Activated CD8-positive, alpha-beta T cell treated with anti-CD3 and anti-CD28 coated beads, Interleukin-2, amount 10 ng/mL, durations not matched to agents 7 days and 5 days (primary cell): ENCODE measurements around the gene MSS51. TPM values are rescaled to one million over a fixed set of nuclear protein-coding genes. Genes with fewer than 3 reads are reported as not detected.

ENCODE experiments used
- ATAC-seq: fragments of 150-1000 bp; cut with Tn5 transposase; one replicate; pipeline ENCODE4 v1.10.0; 2021; ENCODE audit warnings: moderate library complexity
- CTCF ChIA-PET: fragments of 350-600 bp; sonication (Branson Sonifier 250); formaldehyde crosslinking; loops from one replicate; lab custom pipeline; 2021; ENCODE audit warnings: antibody characterized with exemption; lab: Charles Lee
- POLR2A ChIA-PET: fragments of 350-600 bp; sonication (Branson Sonifier 250); formaldehyde crosslinking; loops from one replicate; lab custom pipeline; 2021; ENCODE audit warnings: antibody characterized with exemption; lab: Charles Lee
- DNase-seq: peaks from one replicate; pipeline ENCODE4 v3.0.0-alpha.2; 2020
- H3K27ac Mint-ChIP-seq: one replicate; pipeline ENCODE4 v1.8.0; 2021; ENCODE audit warnings: mild to moderate bottlenecking, mixed read lengths
- H3K27me3 Mint-ChIP-seq: one replicate; pipeline ENCODE4 v1.8.0; 2021; ENCODE audit warnings: low read depth, mixed read lengths
- H3K36me3 Mint-ChIP-seq: one replicate; pipeline ENCODE4 v1.8.0; 2021; ENCODE audit warnings: low read depth, mixed read lengths
- H3K4me1 Mint-ChIP-seq: one replicate; pipeline ENCODE4 v1.8.0; 2021; ENCODE audit warnings: low read depth, mixed read lengths
- H3K4me3 Mint-ChIP-seq: one replicate; pipeline ENCODE4 v1.8.0; 2021; ENCODE audit warnings: mild to moderate bottlenecking, mixed read lengths
- H3K9me3 Mint-ChIP-seq: one replicate; pipeline ENCODE4 v1.8.0; 2022; ENCODE audit warnings: mixed read lengths; ENCODE audit not compliant: insufficient read depth
- total RNA-seq, 2 experiments: library from RNA; stranded (reverse); gene quantifications; one replicate each; pipeline ENCODE4 v1.2.3, GENCODE V29; 2021

The MSS51 gene
- total RNA-seq, 2 experiments from 2014 or later: 2.9 TPM

GRCh38 chr10:73448384-73448783 is 15.0 kb upstream of the MSS51 start:
- DNase-seq: no peak
- no peak overlapping the region for H3K4me3 Mint-ChIP-seq

GRCh38 chr10:73446926-73447325 is 13.6 kb upstream of the MSS51 start:
- Mint-ChIP-seq H3K36me3 (peaks cover 15% of the 10 kb centered on the region), H3K27ac (no peak overlapping the region), H3K9me3 (no peaks in the 10 kb centered on the region), H3K4me1 (no peaks in the 10 kb centered on the region), H3K27me3 (no peaks in the 10 kb centered on the region), H3K4me3 (no peak overlapping the region)
- ChIA-PET CTCF (no interaction called here), POLR2A (no interaction called here)
- DNase-seq (no peak), ATAC-seq (no peak)

More at GRCh38 chr10:73448384-73448783, 15.0 kb upstream of the MSS51 start:
- no peak for ATAC-seq
- Mint-ChIP-seq H3K36me3 (peaks cover 15% of the 10 kb centered on the region), H3K27ac (no peak overlapping the region), H3K4me1 (no peaks in the 10 kb centered on the region), H3K27me3 (no peaks in the 10 kb centered on the region), H3K9me3 (no peaks in the 10 kb centered on the region)
- POLR2A ChIA-PET: no interaction called here
- CTCF ChIA-PET: no interaction called here

- ATAC-seq: no peak
- Mint-ChIP-seq H3K36me3 (peaks cover 18% of the 10 kb centered on the region), H3K9me3 (no peaks in the 10 kb centered on the region), H3K4me3 (no peak overlapping the region), H3K27ac (no peak overlapping the region), H3K27me3 (no peaks in the 10 kb centered on the region), H3K4me1 (no peaks in the 10 kb centered on the region)
- ChIA-PET CTCF (interaction anchor here (0.9 kb wide), 1 partner anchor 181 kb away, joined by 3 read pairs; no protein-coding TSS in a partner anchor), POLR2A (no interaction called here)
- DNase-seq: no peak
Measured at GRCh38 chr10:73444457-73444856, 11.1 kb upstream of the MSS51 start.

GRCh38 chr10:73439605-73440312 is 6.4 kb upstream of the MSS51 start:
- CTCF ChIA-PET: no interaction called here
- DNase-seq (no peak), ATAC-seq (no peak)
- POLR2A ChIA-PET: no interaction called here
- Mint-ChIP-seq H3K27me3 (no peaks in the 10 kb centered on the region), H3K27ac (no peak overlapping the region), H3K4me1 (no peaks in the 10 kb centered on the region), H3K36me3 (peaks cover 22% of the 10 kb centered on the region), H3K4me3 (no peak overlapping the region), H3K9me3 (no peaks in the 10 kb centered on the region)

GRCh38 chr10:73439055-73439454 is 5.7 kb upstream of the MSS51 start:
- Mint-ChIP-seq H3K9me3 (no peaks in the 10 kb centered on the region), H3K36me3 (peaks cover 19% of the 10 kb centered on the region), H3K27me3 (no peaks in the 10 kb centered on the region), H3K4me3 (no peak overlapping the region), H3K4me1 (no peaks in the 10 kb centered on the region), H3K27ac (no peak overlapping the region)
- CTCF ChIA-PET: no interaction called here
- POLR2A ChIA-PET: no interaction called here
- DNase-seq: no peak
- ATAC-seq: no peak

GRCh38 chr10:73432646-73433537 is 469 bp downstream of the MSS51 start:
- Mint-ChIP-seq H3K4me3 (no peak overlapping the region), H3K9me3 (no peaks in the 10 kb centered on the region), H3K36me3 (peaks cover 10% of the 10 kb centered on the region), H3K27me3 (no peaks in the 10 kb centered on the region), H3K4me1 (peaks cover 7% of the 10 kb centered on the region), H3K27ac (no peak overlapping the region)
- ATAC-seq (no peak), DNase-seq (no peak)
- CTCF ChIA-PET: interaction anchor here (0.6 to 1.1 kb wide), 3 partner anchors 10 to 158 kb away, joined by 3 read pairs; partner anchors contain the start of genes CFAP70 and USP54
- POLR2A ChIA-PET: no interaction called here

GRCh38 chr10:73426318-73426717 is 7.0 kb downstream of the MSS51 start:
- Mint-ChIP-seq H3K9me3 (no peaks in the 10 kb centered on the region), H3K27ac (no peak overlapping the region), H3K4me3 (no peak overlapping the region), H3K36me3 (peaks cover 39% of the 10 kb centered on the region), H3K4me1 (no peaks in the 10 kb centered on the region), H3K27me3 (no peaks in the 10 kb centered on the region)
- DNase-seq (no peak), ATAC-seq (no peak)
- ChIA-PET CTCF (no interaction called here), POLR2A (no interaction called here)

- ATAC-seq: no peak
- Mint-ChIP-seq H3K9me3 (no peaks in the 10 kb centered on the region), H3K4me3 (no peak overlapping the region), H3K27me3 (no peaks in the 10 kb centered on the region), H3K27ac (no peak overlapping the region), H3K4me1 (no peaks in the 10 kb centered on the region), H3K36me3 (peaks cover 39% of the 10 kb centered on the region)
- CTCF ChIA-PET: interaction anchor here (1.1 kb wide), 1 partner anchor 11 kb away, joined by 3 read pairs; no protein-coding TSS in a partner anchor
- no peak for DNase-seq
- POLR2A ChIA-PET: no interaction called here
Measured at GRCh38 chr10:73424478-73424877, 8.9 kb downstream of the MSS51 start.

- no peak for DNase-seq
- ATAC-seq: no peak
- ChIA-PET CTCF (interaction anchor here (1.1 kb wide), 1 partner anchor 10 kb away, joined by 3 read pairs; no protein-coding TSS in a partner anchor), POLR2A (interaction anchor here (0.9 kb wide), 1 partner anchor 72 kb away, joined by 3 read pairs; no protein-coding TSS in a partner anchor)
- Mint-ChIP-seq H3K36me3 (peaks cover 39% of the 10 kb centered on the region), H3K4me1 (no peaks in the 10 kb centered on the region), H3K4me3 (no peak overlapping the region), H3K9me3 (no peaks in the 10 kb centered on the region), H3K27ac (no peak overlapping the region), H3K27me3 (no peaks in the 10 kb centered on the region)
Measured at GRCh38 chr10:73423309-73423708, 10.1 kb downstream of the MSS51 start.

- no peak for DNase-seq
- no peak overlapping the region for H3K4me3 Mint-ChIP-seq
- CTCF ChIA-PET: no interaction called here
- ATAC-seq: no peak
- peaks cover 24% of the 10 kb centered on the region for H3K4me1 Mint-ChIP-seq
- peaks cover 3% of the 10 kb centered on the region for H3K27me3 Mint-ChIP-seq
- POLR2A ChIA-PET: interaction anchor here (0.6 kb wide), 1 partner anchor 339 kb away, joined by 4 read pairs; no protein-coding TSS in a partner anchor
- peaks cover under 1% of the 10 kb centered on the region for H3K36me3 Mint-ChIP-seq
- H3K27ac Mint-ChIP-seq: no peak overlapping the region
- H3K9me3 Mint-ChIP-seq: no peaks in the 10 kb centered on the region
Measured at GRCh38 chr10:73416571-73416970, 16.8 kb downstream of the MSS51 start.

GRCh38 chr10:73414230-73414945 is 19.0 kb downstream of the MSS51 start:
- ATAC-seq: peak; percentile 1

More at GRCh38 chr10:73414230-73414945, 19.0 kb downstream of the MSS51 start:
- H3K4me1 Mint-ChIP-seq: peaks cover 42% of the 10 kb centered on the region
- H3K4me3 Mint-ChIP-seq: peak overlapping the region; percentile 80
- H3K36me3 Mint-ChIP-seq: peaks cover 15% of the 10 kb centered on the region
- H3K9me3 Mint-ChIP-seq: no peaks in the 10 kb centered on the region
- peaks cover 3% of the 10 kb centered on the region for H3K27me3 Mint-ChIP-seq
- no peak for DNase-seq
- H3K27ac Mint-ChIP-seq: peak overlapping the region; percentile 73
- POLR2A ChIA-PET: interaction anchor here (1.5 to 3.5 kb wide), 5 partner anchors 55 to 168 kb away, joined by 5 to 16 read pairs (median 8); partner anchors contain the start of genes CFAP70, DNAJC9 and PPP3CB
- CTCF ChIA-PET: interaction anchor here (1.2 to 2.6 kb wide), 2 partner anchors 20 to 34 kb away, joined by 3 to 9 read pairs; no protein-coding TSS in a partner anchor
